Neural progenitor cell (in vitro differentiated cells): ENCODE results near the gene BARD1. TPM values are rescaled to one million over a fixed set of nuclear protein-coding genes. Genes with fewer than 3 reads are reported as not detected.

ENCODE experiments used
- DNase-seq: peaks from one replicate; pipeline ENCODE4 v3.0.0-alpha.2; 2016; ENCODE audit warnings: low spot score
- H2AFZ ChIP-seq: fragments of 200-600 bp; sonication (generic); replicated peaks from 2 replicates; pipeline ENCODE4 v1.6.1; 2016; ENCODE audit warnings: antibody characterized with exemption
- H3F3A ChIP-seq: fragments of 200-600 bp; sonication (generic); 2 replicates; pipeline ENCODE4 v1.6.1; 2016; ENCODE audit warnings: antibody characterized with exemption, low read depth
- H3K27ac ChIP-seq: fragments of 200-600 bp; sonication (generic); 2 replicates; pipeline ENCODE4 v1.5.1; 2016; ENCODE audit warnings: mild to moderate bottlenecking
- H3K27me3 ChIP-seq: fragments of 200-600 bp; sonication (generic); 2 replicates; pipeline ENCODE4 v1.6.1; 2016; ENCODE audit warnings: mild to moderate bottlenecking, moderate library complexity
- H3K36me3 ChIP-seq: fragments of 200-600 bp; sonication (generic); 2 replicates; pipeline ENCODE4 v1.5.1; 2016
- H3K4me1 ChIP-seq: fragments of 200-600 bp; sonication (generic); 2 replicates; pipeline ENCODE4 v1.6.1; 2016; ENCODE audit warnings: mixed run types
- H3K4me2 ChIP-seq: fragments of 200-600 bp; sonication (generic); 2 replicates; pipeline ENCODE4 v1.6.1; 2016
- H3K4me3 ChIP-seq: fragments of 200-600 bp; sonication (generic); 2 replicates; pipeline ENCODE4 v1.5.1; 2016
- H3K79me2 ChIP-seq: fragments of 200-600 bp; sonication (generic); 2 replicates; pipeline ENCODE4 v1.6.1; 2016; ENCODE audit warnings: low read depth
- H3K9ac ChIP-seq: fragments of 200-600 bp; sonication (generic); 2 replicates; pipeline ENCODE4 v1.6.1; 2016
- H3K9me3 ChIP-seq: fragments of 200-600 bp; sonication (generic); 2 replicates; pipeline ENCODE4 v1.5.1; 2016; ENCODE audit warnings: low read depth
- H4K20me1 ChIP-seq: fragments of 200-600 bp; sonication (generic); 2 replicates; pipeline ENCODE4 v1.6.1; 2016; ENCODE audit warnings: low read depth
- H3K27ac Mint-ChIP-seq: 3 replicates; pipeline ENCODE4 v1.8.0; 2021; ENCODE audit warnings: mixed read lengths
- H3K27me3 Mint-ChIP-seq: 2 replicates; pipeline ENCODE4 v1.8.0; 2022; ENCODE audit warnings: low read depth, mild to moderate bottlenecking, inconsistent platforms, moderate library complexity, mixed read lengths; ENCODE audit not compliant: insufficient read depth
- H3K36me3 Mint-ChIP-seq: 3 replicates; pipeline ENCODE4 v1.8.0; 2021; ENCODE audit warnings: mixed read lengths
- H3K4me1 Mint-ChIP-seq: 3 replicates; pipeline ENCODE4 v1.8.0; 2021; ENCODE audit warnings: mixed read lengths
- H3K4me3 Mint-ChIP-seq: 3 replicates; pipeline ENCODE4 v1.8.0; 2021; ENCODE audit warnings: mild to moderate bottlenecking, moderate library complexity, mixed read lengths
- H3K9me3 Mint-ChIP-seq: 3 replicates; pipeline ENCODE4 v1.8.0; 2020; ENCODE audit warnings: mixed read lengths
- CTCF ChIP-seq: fragments of 200-600 bp; sonication (generic); IDR thresholded peaks from 2 replicates; pipeline ENCODE4 v1.5.1; 2017; ENCODE audit warnings: antibody characterized with exemption, mild to moderate bottlenecking
- EZH2 ChIP-seq: fragments of 200-600 bp; sonication (generic); IDR thresholded peaks from 2 replicates; pipeline ENCODE4 v1.6.1; 2017; ENCODE audit warnings: antibody characterized with exemption, mild to moderate bottlenecking, moderate library complexity
- EZH2phosphoT487 ChIP-seq: fragments of 200-600 bp; sonication (generic); IDR thresholded peaks from 2 replicates; pipeline ENCODE4 v1.6.1; 2017; ENCODE audit warnings: antibody characterized with exemption
- total RNA-seq: library from RNA; depleted of rRNA; stranded (reverse); fragments of >200 nt; gene quantifications from 2 replicates; pipeline ENCODE4 v1.2.3, GENCODE V29; 2015; ENCODE audit warnings: low replicate concordance

Gene BARD1
- total RNA-seq, 1 donor from 2014 or later = 42.8 TPM

GRCh38 chr2:214830794-214831346 is 21.4 kb upstream of the BARD1 start:
- Mint-ChIP-seq H3K4me1 (no peaks in the 10 kb centered on the region), H3K4me3 (no peak overlapping the region), H3K27ac (no peak overlapping the region), H3K36me3 (no peaks in the 10 kb centered on the region), H3K27me3 (no peaks in the 10 kb centered on the region), H3K9me3 (peaks cover 2% of the 10 kb centered on the region)
- Histone ChIP-seq H2AFZ (peak overlapping the region; percentile 19), H3K4me1 (no peaks in the 10 kb centered on the region), H3F3A (no peaks in the 10 kb centered on the region), H3K9me3 (no peaks in the 10 kb centered on the region), H3K27me3 (no peaks in the 10 kb centered on the region), H3K4me3 (no peak overlapping the region), H3K79me2 (no peaks in the 10 kb centered on the region), H3K4me2 (no peak overlapping the region), H3K36me3 (no peaks in the 10 kb centered on the region), H4K20me1 (no peaks in the 10 kb centered on the region), H3K27ac (no peak overlapping the region), H3K9ac (no peak overlapping the region)
- TF ChIP-seq EZH2phosphoT487 (no peak), CTCF (peak; percentile 48), EZH2 (no peak)
- peak; percentile 27 for DNase-seq

DNA sequence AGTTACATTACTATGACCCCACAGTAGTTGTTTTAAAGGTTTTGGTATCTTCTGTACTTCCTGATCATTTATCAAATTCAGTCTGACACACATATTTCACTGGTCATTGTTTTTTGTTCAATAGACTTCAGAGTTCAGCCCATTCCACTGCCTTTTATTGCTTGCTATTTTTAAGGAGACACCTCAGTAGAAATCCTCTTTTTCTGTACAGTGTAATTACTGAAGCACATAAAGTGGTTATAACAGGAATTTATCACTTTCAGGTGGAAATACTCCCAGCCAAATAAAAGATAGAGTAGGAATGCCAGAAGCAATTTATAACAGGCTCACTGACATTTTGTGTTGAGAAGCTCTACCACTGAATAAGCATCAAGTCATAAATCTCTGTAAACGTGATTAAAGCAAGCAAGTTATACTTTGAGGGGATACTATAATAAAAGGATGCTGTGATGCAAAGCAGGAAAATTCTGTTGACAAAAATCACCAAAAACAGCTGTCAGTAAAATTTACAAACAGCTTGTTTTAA is 6.6 kb upstream of the BARD1 start:
- no peaks in the 10 kb centered on the region for H3K36me3 Mint-ChIP-seq
- no peak overlapping the region for H3K4me3 Mint-ChIP-seq
- H3K27ac Mint-ChIP-seq = no peak overlapping the region
- no peak overlapping the region for H3K27ac ChIP-seq
- no peak overlapping the region for H2AFZ ChIP-seq
- H3K9me3 Mint-ChIP-seq = no peaks in the 10 kb centered on the region
- H3K27me3 ChIP-seq = peaks cover 5% of the 10 kb centered on the region
- no peak for DNase-seq
- no peaks in the 10 kb centered on the region for H4K20me1 ChIP-seq
- H3K4me1 Mint-ChIP-seq = peaks cover 11% of the 10 kb centered on the region
- no peaks in the 10 kb centered on the region for H3K79me2 ChIP-seq
- H3K9me3 ChIP-seq = no peaks in the 10 kb centered on the region
- TF ChIP-seq CTCF (no peak), EZH2phosphoT487 (no peak), EZH2 (no peak)
- H3K4me3 ChIP-seq = no peak overlapping the region
- H3K9ac ChIP-seq = no peak overlapping the region
- H3K27me3 Mint-ChIP-seq = no peaks in the 10 kb centered on the region
- H3F3A ChIP-seq = no peaks in the 10 kb centered on the region
- H3K4me2 ChIP-seq = no peak overlapping the region
- peaks cover 7% of the 10 kb centered on the region for H3K4me1 ChIP-seq
- H3K36me3 ChIP-seq = no peaks in the 10 kb centered on the region

DNA sequence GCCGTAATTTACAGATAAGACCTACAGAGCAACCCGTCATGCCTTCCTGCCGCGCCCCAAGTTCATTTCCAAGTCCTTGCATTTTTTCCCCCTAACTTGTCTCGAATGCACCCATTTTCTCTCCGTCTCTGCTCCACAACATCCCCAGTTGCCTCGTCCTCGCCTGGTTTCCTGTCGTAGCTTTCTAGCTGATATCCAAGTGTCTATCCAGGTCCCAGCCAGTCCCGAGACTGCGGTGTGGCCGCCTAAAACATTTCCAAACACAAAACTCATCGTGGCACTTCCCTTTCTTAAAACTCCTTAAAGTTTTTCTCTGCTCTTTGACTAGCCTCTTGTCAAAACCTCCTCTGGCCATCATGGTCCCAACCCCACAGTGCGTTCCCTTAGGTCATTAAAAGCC is 1.2 kb upstream of the BARD1 start:
- H3F3A ChIP-seq = peaks cover 17% of the 10 kb centered on the region
- no peak overlapping the region for H2AFZ ChIP-seq
- H3K4me1 ChIP-seq = peaks cover 16% of the 10 kb centered on the region
- H3K4me2 ChIP-seq = peak overlapping the region; percentile 73
- Mint-ChIP-seq H3K4me3 (peak overlapping the region; percentile 75), H3K27ac (peak overlapping the region; percentile 25), H3K36me3 (peaks cover 6% of the 10 kb centered on the region), H3K27me3 (no peaks in the 10 kb centered on the region), H3K9me3 (no peaks in the 10 kb centered on the region), H3K4me1 (peaks cover 31% of the 10 kb centered on the region)
- DNase-seq = no peak
- no peaks in the 10 kb centered on the region for H3K9me3 ChIP-seq
- no peak overlapping the region for H3K27ac ChIP-seq
- peaks cover 26% of the 10 kb centered on the region for H4K20me1 ChIP-seq
- no peak overlapping the region for H3K9ac ChIP-seq
- H3K79me2 ChIP-seq = peaks cover 35% of the 10 kb centered on the region
- peaks cover 14% of the 10 kb centered on the region for H3K27me3 ChIP-seq
- peak overlapping the region; percentile 81 for H3K4me3 ChIP-seq
- no peaks in the 10 kb centered on the region for H3K36me3 ChIP-seq
- TF ChIP-seq EZH2phosphoT487 (no peak), CTCF (no peak), EZH2 (no peak)
